OCI-LY7 (cell line): ENCODE measurements around the gene XPO1. TPM values are rescaled to one million over a fixed set of nuclear protein-coding genes. Genes with fewer than 3 reads are reported as not detected.

Source experiments
- BruUV-seq: library from RNA; stranded (reverse); fragments of 400-500 nt; replicated peaks from 2 replicates; lab custom pipeline; 2021; lab: Mats Ljungman, UMichigan
- CTCF ChIA-PET: fragments of 300-600 bp; sonication (Branson Sonifier 250); formaldehyde crosslinking; loops from one replicate; lab custom pipeline; 2022; ENCODE audit warnings: antibody characterized with exemption; ENCODE audit not compliant: unreplicated experiment; lab: Charles Lee
- POLR2A ChIA-PET: fragments of 300-600 bp; sonication (Branson Sonifier 250); formaldehyde crosslinking; loops from one replicate; lab custom pipeline; 2022; ENCODE audit warnings: antibody characterized with exemption; lab: Charles Lee
- DNase-seq: peaks from one replicate; pipeline ENCODE4 v3.0.0-alpha.2; 2015; ENCODE audit warnings: low spot score
- H2AFZ ChIP-seq: fragments of 200-600 bp; sonication (generic), shearing (Covaris generic); 2 replicates; pipeline ENCODE4 v1.6.1; 2014; ENCODE audit warnings: mild to moderate bottlenecking, antibody characterized with exemption, low read length, moderate library complexity
- H3K27ac ChIP-seq: fragments of 200-600 bp; sonication (generic); 2 replicates; pipeline ENCODE4 v1.5.1; 2014; ENCODE audit warnings: mixed run types, low read depth, mild to moderate bottlenecking, moderate library complexity, low read length, inconsistent platforms; ENCODE audit not compliant: poor library complexity, severe bottlenecking
- H3K36me3 ChIP-seq: fragments of 200-600 bp; sonication (generic); 2 replicates; pipeline ENCODE4 v1.6.1; 2014; ENCODE audit warnings: mild to moderate bottlenecking, antibody characterized with exemption, low read length, moderate library complexity, mixed read lengths; ENCODE audit not compliant: insufficient read depth
- H3K4me1 ChIP-seq: fragments of 200-600 bp; sonication (generic); 2 replicates; pipeline ENCODE4 v1.5.1; 2014; ENCODE audit warnings: mild to moderate bottlenecking, low read length; ENCODE audit not compliant: insufficient read depth, poor library complexity, severe bottlenecking
- H3K4me2 ChIP-seq: fragments of 200-600 bp; sonication (generic); 2 replicates; pipeline ENCODE4 v1.6.1; 2014; ENCODE audit warnings: mild to moderate bottlenecking, low read length
- H3K4me3 ChIP-seq: fragments of 200-600 bp; sonication (generic); 2 replicates; pipeline ENCODE4 v1.5.1; 2014; ENCODE audit warnings: mild to moderate bottlenecking, low read depth, low read length; ENCODE audit not compliant: poor library complexity, severe bottlenecking
- H3K79me2 ChIP-seq: fragments of 200-600 bp; sonication (generic); 2 replicates; pipeline ENCODE4 v1.6.1; 2016; ENCODE audit warnings: low read depth, mild to moderate bottlenecking, low read length, moderate library complexity, mixed read lengths; ENCODE audit not compliant: insufficient read depth
- H3K9me2 ChIP-seq: fragments of 200-600 bp; sonication (generic); 2 replicates; pipeline ENCODE4 v1.6.1; 2016; ENCODE audit warnings: mild to moderate bottlenecking, low read length, mixed read lengths; ENCODE audit not compliant: insufficient read depth
- H3K9me3 ChIP-seq: fragments of 200-600 bp; sonication (generic); 2 replicates; pipeline ENCODE4 v1.6.1; 2014; ENCODE audit warnings: mild to moderate bottlenecking, mixed run types, low read length, mixed read lengths
- H4K20me1 ChIP-seq: fragments of 200-600 bp; sonication (generic); 2 replicates; pipeline ENCODE4 v1.6.1; 2014; ENCODE audit warnings: mild to moderate bottlenecking, antibody characterized with exemption, low read length, moderate library complexity, mixed read lengths; ENCODE audit not compliant: insufficient read depth
- EZH2phosphoT487 ChIP-seq: fragments of 200-600 bp; sonication (generic); IDR thresholded peaks from 2 replicates; pipeline ENCODE4 v1.6.1; 2018; ENCODE audit warnings: low read depth, borderline replicate concordance, mild to moderate bottlenecking, mixed run types, antibody characterized with exemption, low read length, moderate library complexity, mixed read lengths
- intact Hi-C: fragments of 100-400 bp; cut with micrococcal nuclease; formaldehyde crosslinking; loops from one replicate; pipeline ENCODE4 v1.10.0; 2022; ENCODE audit not compliant: unreplicated experiment
- total RNA-seq, 2 experiments: library from RNA; depleted of rRNA in 1 of 2; stranded (reverse); fragments of >200 nt in 1 of 2; shearing (Covaris generic) in 1 of 2; gene quantifications; 2 replicates each; pipeline ENCODE4 v1.2.3, GENCODE V29; 2014 to 2022
- TF ChIP-seq, protein P1 (sequence below): fragments of 200-600 bp; sonication (generic); conservative IDR thresholded peaks from 2 replicates; pipeline ENCODE4 v1.5.1; 2014; ENCODE audit warnings: mild to moderate bottlenecking, antibody characterized with exemption, low read length, moderate library complexity, mixed read lengths

The XPO1 gene
- total RNA-seq, 2 experiments from 2014 or later, result 177 to 287 TPM

DNA sequence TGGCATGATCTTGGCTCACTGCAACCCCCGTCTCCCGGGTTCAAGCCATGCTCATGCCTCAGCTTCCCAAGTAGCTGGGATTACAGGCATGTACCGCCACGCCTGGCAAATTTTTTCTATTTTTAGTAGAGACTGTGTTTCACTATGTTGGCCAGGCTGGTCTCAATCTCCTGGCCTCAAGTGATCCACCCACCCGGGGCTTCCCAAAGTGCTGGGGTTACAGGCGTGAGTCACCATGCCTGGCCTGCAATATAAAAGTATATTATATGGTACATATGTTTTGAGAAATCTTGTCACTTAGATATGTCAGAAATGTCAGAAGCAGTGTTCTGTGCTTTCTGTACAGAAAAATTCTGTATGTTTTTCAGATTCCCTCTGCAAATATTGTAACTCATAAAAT, 19.2 kb upstream of the XPO1 start:
- Histone ChIP-seq H3K4me2 (no peak overlapping the region), H2AFZ (no peak overlapping the region), H3K27ac (no peak overlapping the region), H3K4me3 (no peak overlapping the region), H3K9me3 (no peaks in the 10 kb centered on the region), H3K4me1 (no peaks in the 10 kb centered on the region), H3K36me3 (no peaks in the 10 kb centered on the region), H4K20me1 (no peaks in the 10 kb centered on the region), H3K79me2 (no peaks in the 10 kb centered on the region), H3K9me2 (no peaks in the 10 kb centered on the region)
- intact Hi-C loops, result no loop called here
- no peak for DNase-seq
- no TSS peak for BruUV-seq
- ChIA-PET POLR2A (no interaction called here), CTCF (no interaction called here)
- TF ChIP-seq, protein P1, sequence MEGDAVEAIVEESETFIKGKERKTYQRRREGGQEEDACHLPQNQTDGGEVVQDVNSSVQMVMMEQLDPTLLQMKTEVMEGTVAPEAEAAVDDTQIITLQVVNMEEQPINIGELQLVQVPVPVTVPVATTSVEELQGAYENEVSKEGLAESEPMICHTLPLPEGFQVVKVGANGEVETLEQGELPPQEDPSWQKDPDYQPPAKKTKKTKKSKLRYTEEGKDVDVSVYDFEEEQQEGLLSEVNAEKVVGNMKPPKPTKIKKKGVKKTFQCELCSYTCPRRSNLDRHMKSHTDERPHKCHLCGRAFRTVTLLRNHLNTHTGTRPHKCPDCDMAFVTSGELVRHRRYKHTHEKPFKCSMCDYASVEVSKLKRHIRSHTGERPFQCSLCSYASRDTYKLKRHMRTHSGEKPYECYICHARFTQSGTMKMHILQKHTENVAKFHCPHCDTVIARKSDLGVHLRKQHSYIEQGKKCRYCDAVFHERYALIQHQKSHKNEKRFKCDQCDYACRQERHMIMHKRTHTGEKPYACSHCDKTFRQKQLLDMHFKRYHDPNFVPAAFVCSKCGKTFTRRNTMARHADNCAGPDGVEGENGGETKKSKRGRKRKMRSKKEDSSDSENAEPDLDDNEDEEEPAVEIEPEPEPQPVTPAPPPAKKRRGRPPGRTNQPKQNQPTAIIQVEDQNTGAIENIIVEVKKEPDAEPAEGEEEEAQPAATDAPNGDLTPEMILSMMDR, result no peak
- TF ChIP-seq EZH2phosphoT487, result no peak

DNA sequence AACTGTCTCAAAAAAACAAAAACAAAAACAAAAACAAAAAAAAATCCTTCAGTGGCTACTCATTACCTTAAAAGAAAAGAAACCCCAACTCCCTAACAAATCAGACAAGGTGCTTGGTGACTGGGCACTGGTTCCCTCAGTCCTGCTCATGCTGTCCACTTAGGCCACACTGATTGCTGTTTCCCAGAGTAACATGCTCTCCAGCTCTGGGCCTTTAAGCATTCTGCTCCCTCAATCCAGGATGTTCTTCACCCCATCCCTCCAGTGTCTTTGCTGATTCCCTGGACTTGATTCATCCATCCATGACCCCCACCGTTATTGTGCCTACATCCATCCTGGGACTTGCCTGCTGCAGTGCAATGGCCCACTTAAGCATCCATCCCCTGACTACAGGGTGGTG, 16.4 kb upstream of the XPO1 start:
- no peaks in the 10 kb centered on the region for H3K36me3 ChIP-seq
- H3K9me3 ChIP-seq, result no peaks in the 10 kb centered on the region
- no peaks in the 10 kb centered on the region for H4K20me1 ChIP-seq
- POLR2A ChIA-PET, result interaction anchor here (0.9 kb wide), 1 partner anchor 16 kb away, joined by 3 read pairs; the partner anchor contains the start of gene XPO1
- DNase-seq, result no peak
- no peak overlapping the region for H3K4me2 ChIP-seq
- BruUV-seq, result no TSS peak
- H3K79me2 ChIP-seq, result no peaks in the 10 kb centered on the region
- no peak overlapping the region for H2AFZ ChIP-seq
- no peak overlapping the region for H3K27ac ChIP-seq
- CTCF ChIA-PET, result no interaction called here
- H3K4me3 ChIP-seq, result no peak overlapping the region
- intact Hi-C loops, result no loop called here
- H3K4me1 ChIP-seq, result no peaks in the 10 kb centered on the region
- no peaks in the 10 kb centered on the region for H3K9me2 ChIP-seq
- TF ChIP-seq, protein P1, result no peak
- TF ChIP-seq EZH2phosphoT487, result no peak

DNA sequence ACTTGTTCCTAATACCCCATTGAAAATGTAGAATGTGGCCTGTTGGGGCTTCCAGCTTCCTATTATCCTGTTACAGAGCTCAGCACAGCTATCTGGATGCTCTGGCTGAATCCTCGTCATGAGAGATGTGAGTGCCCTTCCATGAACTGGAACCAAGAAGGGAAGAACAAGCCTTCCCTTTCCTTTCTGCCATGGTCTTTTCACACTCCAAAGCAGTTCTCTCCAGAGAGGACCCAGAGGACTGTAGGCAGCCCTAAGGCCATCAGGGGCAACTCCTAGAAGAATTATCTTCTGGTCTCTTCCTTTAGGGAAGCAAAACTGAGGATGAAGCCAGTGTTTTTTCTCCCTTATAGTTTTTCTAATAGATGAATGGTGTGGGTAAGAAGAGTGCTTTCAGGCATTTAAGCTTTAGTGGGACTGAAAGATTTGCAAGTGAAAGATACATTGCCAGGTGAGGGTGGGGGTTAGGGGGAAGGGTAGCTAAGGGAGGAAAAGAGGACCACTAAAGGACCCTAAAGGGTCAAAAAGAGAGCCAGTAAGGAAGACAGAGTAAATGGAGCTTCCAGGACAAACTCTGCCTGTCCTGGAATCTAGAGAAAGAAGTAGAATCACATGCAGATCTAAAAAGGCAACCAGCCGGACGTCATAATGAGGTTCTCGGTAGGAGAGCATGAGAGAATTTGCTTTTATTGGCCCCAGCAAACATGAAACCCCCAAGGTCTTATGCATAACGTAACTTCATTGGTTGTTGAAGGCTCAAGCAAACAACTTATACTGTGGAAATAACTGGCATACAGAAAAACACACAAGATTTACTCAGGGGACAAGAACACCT, 12.4 kb upstream of the XPO1 start:
- TF ChIP-seq EZH2phosphoT487, result no peak
- TF ChIP-seq, protein P1, result no peak
- no peak overlapping the region for H3K4me3 ChIP-seq
- H2AFZ ChIP-seq, result no peak overlapping the region
- no peaks in the 10 kb centered on the region for H3K4me1 ChIP-seq
- H3K9me2 ChIP-seq, result no peaks in the 10 kb centered on the region
- no peaks in the 10 kb centered on the region for H4K20me1 ChIP-seq
- CTCF ChIA-PET, result no interaction called here
- BruUV-seq, result no TSS peak
- no peaks in the 10 kb centered on the region for H3K36me3 ChIP-seq
- H3K27ac ChIP-seq, result no peak overlapping the region
- DNase-seq, result no peak
- no peaks in the 10 kb centered on the region for H3K79me2 ChIP-seq
- POLR2A ChIA-PET, result interaction anchor here (1.4 kb wide), 1 partner anchor 16 kb away, joined by 7 read pairs; no protein-coding TSS in a partner anchor
- no peak overlapping the region for H3K4me2 ChIP-seq
- intact Hi-C loops, result no loop called here
- H3K9me3 ChIP-seq, result no peaks in the 10 kb centered on the region
